Endothelial cell of umbilical vein (primary cell): ENCODE results near the gene ANKRD13D. TPM values are rescaled to one million over a fixed set of nuclear protein-coding genes. Genes with fewer than 3 reads are reported as not detected.

Source experiments
- BruUV-seq: library from RNA; stranded (reverse); fragments of 400-500 nt; replicated peaks from 2 replicates; lab custom pipeline; 2021; lab: Mats Ljungman, UMichigan
- CTCF ChIA-PET: fragments of 300-600, 350-600 bp; sonication (Branson Sonifier 250); formaldehyde crosslinking; loops from one replicate; lab custom pipeline; 2021; ENCODE audit warnings: antibody characterized with exemption, inconsistent platforms; lab: Charles Lee
- POLR2A ChIA-PET: fragments of 300-600, 350-600 bp; sonication (Branson Sonifier 250); formaldehyde crosslinking; loops from one replicate; lab custom pipeline; 2021; ENCODE audit warnings: antibody characterized with exemption, inconsistent platforms; lab: Charles Lee
- DNase-seq: peaks from one replicate; pipeline ENCODE4 v3.0.0-alpha.2; 2011; ENCODE audit warnings: low read depth, low spot score
- FAIRE-seq: peaks from 2 replicates; lab custom pipeline; 2011; peaks lifted over from hg19 to GRCh38; lab: Jason Lieb, UNC
- H2AFZ ChIP-seq: 2 replicates; pipeline ENCODE4 v1.6.0; 2012; ENCODE audit warnings: low read depth, low read length, control low read depth, inconsistent platforms
- H3K27ac ChIP-seq: 2 replicates; pipeline ENCODE4 v1.5.1; 2011; ENCODE audit warnings: low read depth, mild to moderate bottlenecking, control low read depth, low read length, moderate library complexity; ENCODE audit not compliant: insufficient read depth
- H3K27me3 ChIP-seq, 2 experiments: 2 replicates each; pipeline versions ENCODE4 v1.6.0 to v1.6.1; 2011; ENCODE audit warnings: low read length in 2 of 2, mixed read lengths in 1 of 2; ENCODE audit not compliant: control insufficient read depth in 2 of 2, insufficient read depth in 2 of 2
- H3K36me3 ChIP-seq, 2 experiments: 2 replicates in 1 of 2; 3 replicates in 1 of 2; pipeline ENCODE4 v1.5.1; 2011; ENCODE audit warnings: low read length in 2 of 2, mild to moderate bottlenecking in 1 of 2, moderate library complexity in 1 of 2; ENCODE audit not compliant: control insufficient read depth in 2 of 2, insufficient read depth in 2 of 2; ENCODE audit errors: extremely low read depth in 1 of 2
- H3K4me1 ChIP-seq: 3 replicates; pipeline ENCODE4 v1.5.1; 2011; ENCODE audit warnings: mild to moderate bottlenecking, low read length; ENCODE audit not compliant: control insufficient read depth, insufficient read depth; ENCODE audit errors: extremely low read depth
- H3K4me2 ChIP-seq: 2 replicates; pipeline ENCODE4 v1.6.1; 2011; ENCODE audit warnings: low read length, control low read depth, mixed read lengths; ENCODE audit not compliant: insufficient read depth
- H3K4me3 ChIP-seq, 3 experiments: fragments of 200-600 bp in 1 of 3; sonication (generic), shearing (Covaris generic) in 1 of 3; replicated peaks in 1 of 3; 2 replicates each; pipeline ENCODE4 v1.5.1; 2011 to 2016; ENCODE audit warnings: control low read depth in 3 of 3, low read length in 3 of 3, mild to moderate bottlenecking in 2 of 3, inconsistent platforms in 1 of 3, low read depth in 1 of 3, moderate library complexity in 1 of 3; ENCODE audit not compliant: insufficient read depth in 1 of 3
- H3K79me2 ChIP-seq: 2 replicates; pipeline ENCODE4 v1.6.0; 2012; ENCODE audit warnings: low read length, inconsistent platforms; ENCODE audit not compliant: control insufficient read depth, insufficient read depth
- H3K9ac ChIP-seq: replicated peaks from 2 replicates; pipeline ENCODE3; 2011; ENCODE audit warnings: low read length, control low read depth; ENCODE audit not compliant: insufficient read depth; ENCODE audit errors: extremely low read depth
- H3K9me1 ChIP-seq: replicated peaks from 3 replicates; pipeline ENCODE4 v1.6.0; 2011; ENCODE audit warnings: mild to moderate bottlenecking, low read length; ENCODE audit not compliant: control insufficient read depth, insufficient read depth; ENCODE audit errors: extremely low read depth
- H3K9me3 ChIP-seq: replicated peaks from 2 replicates; pipeline ENCODE4 v1.5.1; 2012; ENCODE audit warnings: low read length, inconsistent platforms; ENCODE audit not compliant: control insufficient read depth, insufficient read depth
- H4K20me1 ChIP-seq: replicated peaks from 2 replicates; pipeline ENCODE3; 2011; ENCODE audit warnings: mild to moderate bottlenecking, low read length; ENCODE audit not compliant: control insufficient read depth, insufficient read depth; ENCODE audit errors: extremely low read depth
- EZH2 ChIP-seq: IDR thresholded peaks from 2 replicates; pipeline ENCODE4 v1.6.1; 2012; ENCODE audit warnings: borderline replicate concordance, low read depth, mild to moderate bottlenecking, moderate library complexity, low read length, inconsistent platforms; ENCODE audit not compliant: severe bottlenecking
- FOS ChIP-seq: IDR thresholded peaks from 2 replicates; pipeline ENCODE4 v1.6.1; 2011; ENCODE audit warnings: mild to moderate bottlenecking, low read length, moderate library complexity, borderline replicate concordance; ENCODE audit not compliant: insufficient read depth
- GATA2 ChIP-seq: IDR thresholded peaks from 2 replicates; pipeline ENCODE4 v1.7.0; 2011; ENCODE audit warnings: low read depth, mild to moderate bottlenecking, moderate library complexity, mixed read lengths, low read length; ENCODE audit not compliant: insufficient read length, insufficient read depth
- JUN ChIP-seq: IDR thresholded peaks from 2 replicates; pipeline ENCODE4 v1.6.1; 2011; ENCODE audit warnings: borderline replicate concordance, low read depth; ENCODE audit not compliant: insufficient read length, insufficient read depth
- POLR2A ChIP-seq: IDR thresholded peaks from 2 replicates; pipeline ENCODE4 v1.6.1; 2012; ENCODE audit warnings: low read depth, mild to moderate bottlenecking, control low read depth, low read length
- dilution Hi-C: fragments of 300-500 bp; cut with MboI; formaldehyde crosslinking; loops from one replicate; pipeline ENCODE4 v1.15.0; 2019; ENCODE audit warnings: low sequenced_read_pairs; ENCODE audit not compliant: extremely low pct_ligation_motif_present
- intact Hi-C: fragments of 100-400 bp; cut with micrococcal nuclease; formaldehyde crosslinking; loops from one replicate; pipeline ENCODE4 v1.10.0; 2022
- polyA plus RNA-seq, 4 experiments: library from polyadenylated mRNA; depleted of rRNA in 3 of 4; stranded (reverse) in 3 of 4; unstranded in 1 of 4; fragments of >200 nt; gene quantifications; 2 replicates each; pipeline versions ENCODE4 v1.2.1 to v1.2.3, GENCODE V29; 2011 to 2012; ENCODE audit warnings: missing spikeins in 1 of 4
- total RNA-seq: library from RNA; stranded (reverse); gene quantifications from 2 replicates; pipeline ENCODE4 v1.2.3, GENCODE V29; 2021
- TF ChIP-seq, protein P1 (sequence below), 2 donors: IDR thresholded peaks; 1 replicate in 1 of 2; 2 replicates in 1 of 2; pipeline ENCODE4 v1.5.1; 2011; ENCODE audit warnings: low read length in 2 of 2, mild to moderate bottlenecking in 2 of 2, moderate library complexity in 2 of 2, control low read depth in 1 of 2, inconsistent platforms in 1 of 2, low read depth in 1 of 2; ENCODE audit not compliant: insufficient read depth in 1 of 2; ENCODE audit errors: extremely low read depth in 1 of 2
- TF ChIP-seq, protein P2 (sequence below): IDR thresholded peaks from 2 replicates; pipeline ENCODE4 v1.6.1; 2011; ENCODE audit not compliant: insufficient read depth, insufficient read length

ANKRD13D gene
- total and polyA plus RNA-seq, 2 donors (not counting 3 experiments of a cell fraction or from before 2014, with no cell fraction given), result 43.5 to 57.5 TPM

DNA sequence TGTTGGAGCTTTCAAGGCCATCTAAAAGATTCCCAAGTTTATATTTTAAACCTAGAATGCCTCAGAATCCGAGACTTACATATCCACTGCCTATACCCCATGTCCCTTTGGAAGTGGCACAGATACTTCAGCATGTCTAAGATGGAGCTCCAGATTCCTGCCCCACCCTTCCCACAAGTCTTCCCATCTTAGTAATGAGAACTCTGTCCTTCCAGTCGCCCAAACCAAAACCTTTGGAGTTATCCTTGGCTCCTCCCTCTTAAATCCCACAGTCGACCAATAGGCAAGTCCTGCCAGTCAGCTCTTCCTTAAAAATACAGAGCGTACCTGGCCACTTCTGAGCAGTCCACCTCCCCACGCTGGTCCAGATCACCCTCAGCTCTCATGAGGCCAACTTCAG is 59.9 kb downstream of the ANKRD13D start:
- intact Hi-C loops (no loop called here), dilution Hi-C loops (no loop called here)
- Histone ChIP-seq H3K4me3 (no peak overlapping the region), H3K36me3 (no peaks in the 10 kb centered on the region), H3K27ac (no peak overlapping the region), H3K4me2 (no peak overlapping the region), H4K20me1 (no peaks in the 10 kb centered on the region), H3K9ac (no peak overlapping the region), H3K27me3 (no peaks in the 10 kb centered on the region), H3K9me3 (no peaks in the 10 kb centered on the region), H3K4me1 (peaks cover 21% of the 10 kb centered on the region), H3K9me1 (no peaks in the 10 kb centered on the region), H3K79me2 (peaks cover 4% of the 10 kb centered on the region), H2AFZ (no peak overlapping the region)
- TF ChIP-seq FOS, result no peak
- no peak for TF ChIP-seq JUN
- TF ChIP-seq POLR2A, result peak; percentile 21
- no peak for FAIRE-seq
- POLR2A ChIA-PET, result no interaction called here
- DNase-seq, result no peak
- no TSS peak for BruUV-seq
- CTCF ChIA-PET, result interaction anchor here (0.6 to 15.0 kb wide), 3 partner anchors 29 to 85 kb away, joined by 3 to 1051 read pairs (median 7); partner anchors contain the start of gene CLCF1

DNA sequence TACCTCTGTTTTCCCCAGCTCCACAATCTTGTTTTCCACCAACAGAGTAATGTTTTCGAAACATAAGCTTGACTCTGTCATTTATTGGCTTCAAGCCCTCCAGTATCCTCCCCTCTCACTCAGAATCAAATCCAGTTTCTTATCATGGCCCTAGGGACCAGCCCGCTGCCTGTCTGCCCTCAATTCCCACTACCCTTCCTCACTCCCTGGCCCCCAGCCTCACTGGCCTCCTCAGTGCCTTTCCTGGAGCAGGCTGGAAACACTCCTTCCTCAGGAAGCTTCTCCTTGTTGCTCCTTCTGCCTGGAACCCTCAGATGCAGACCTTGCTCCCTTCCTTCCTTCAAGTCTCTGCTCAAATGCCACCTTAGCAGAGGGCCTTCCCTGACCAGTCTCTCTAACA is 60.4 kb downstream of the ANKRD13D start:
- Histone ChIP-seq H2AFZ (no peak overlapping the region), H3K27me3 (no peaks in the 10 kb centered on the region), H3K79me2 (peaks cover 4% of the 10 kb centered on the region), H3K9ac (no peak overlapping the region), H3K36me3 (no peaks in the 10 kb centered on the region), H3K4me3 (no peak overlapping the region), H3K27ac (no peak overlapping the region), H3K9me1 (no peaks in the 10 kb centered on the region), H3K9me3 (no peaks in the 10 kb centered on the region), H4K20me1 (no peaks in the 10 kb centered on the region), H3K4me1 (peaks cover 25% of the 10 kb centered on the region), H3K4me2 (no peak overlapping the region)
- ChIA-PET POLR2A (no interaction called here), CTCF (interaction anchor here (0.6 to 15.0 kb wide), 3 partner anchors 29 to 86 kb away, joined by 3 to 1051 read pairs (median 7); partner anchors contain the start of gene CLCF1)
- DNase-seq, result no peak
- intact Hi-C loops, result no loop called here
- dilution Hi-C loops, result no loop called here
- BruUV-seq, result no TSS peak
- no peak for TF ChIP-seq GATA2
- TF ChIP-seq, protein P1, sequence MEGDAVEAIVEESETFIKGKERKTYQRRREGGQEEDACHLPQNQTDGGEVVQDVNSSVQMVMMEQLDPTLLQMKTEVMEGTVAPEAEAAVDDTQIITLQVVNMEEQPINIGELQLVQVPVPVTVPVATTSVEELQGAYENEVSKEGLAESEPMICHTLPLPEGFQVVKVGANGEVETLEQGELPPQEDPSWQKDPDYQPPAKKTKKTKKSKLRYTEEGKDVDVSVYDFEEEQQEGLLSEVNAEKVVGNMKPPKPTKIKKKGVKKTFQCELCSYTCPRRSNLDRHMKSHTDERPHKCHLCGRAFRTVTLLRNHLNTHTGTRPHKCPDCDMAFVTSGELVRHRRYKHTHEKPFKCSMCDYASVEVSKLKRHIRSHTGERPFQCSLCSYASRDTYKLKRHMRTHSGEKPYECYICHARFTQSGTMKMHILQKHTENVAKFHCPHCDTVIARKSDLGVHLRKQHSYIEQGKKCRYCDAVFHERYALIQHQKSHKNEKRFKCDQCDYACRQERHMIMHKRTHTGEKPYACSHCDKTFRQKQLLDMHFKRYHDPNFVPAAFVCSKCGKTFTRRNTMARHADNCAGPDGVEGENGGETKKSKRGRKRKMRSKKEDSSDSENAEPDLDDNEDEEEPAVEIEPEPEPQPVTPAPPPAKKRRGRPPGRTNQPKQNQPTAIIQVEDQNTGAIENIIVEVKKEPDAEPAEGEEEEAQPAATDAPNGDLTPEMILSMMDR (IDR thresholded peaks at IDR 0.05; ENCODE audit: extremely low read depth in 1 of 2, insufficient read depth in 1 of 2, low read depth in 1 of 2, low read length in 2 of 2), result no peak
- TF ChIP-seq POLR2A, result no peak
- TF ChIP-seq, protein P2, sequence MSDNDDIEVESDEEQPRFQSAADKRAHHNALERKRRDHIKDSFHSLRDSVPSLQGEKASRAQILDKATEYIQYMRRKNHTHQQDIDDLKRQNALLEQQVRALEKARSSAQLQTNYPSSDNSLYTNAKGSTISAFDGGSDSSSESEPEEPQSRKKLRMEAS, result no peak
- no peak for TF ChIP-seq JUN
- no peak for TF ChIP-seq EZH2
- no peak for FAIRE-seq
